NT2/D1 (cell line): ENCODE results near the gene PELI2.
A peak's percentile ranks its signal among the peaks of the same experiment; 100 is the strongest.

Source experiments
- DNase-seq: peaks from one replicate; pipeline ENCODE4 v3.0.0-alpha.2; 2011; ENCODE audit warnings: low read depth, low spot score
- H3K27me3 ChIP-seq: 2 replicates; pipeline ENCODE4 v1.6.0; 2011; ENCODE audit warnings: mild to moderate bottlenecking; ENCODE audit not compliant: insufficient read length, insufficient read depth
- H3K36me3 ChIP-seq: 2 replicates; pipeline ENCODE4 v1.6.1; 2011; ENCODE audit warnings: mild to moderate bottlenecking, low read length, mixed read lengths; ENCODE audit not compliant: insufficient read depth, insufficient read length
- H3K4me1 ChIP-seq: 2 replicates; pipeline ENCODE4 v1.5.1; 2011; ENCODE audit not compliant: insufficient read depth, insufficient read length
- H3K4me3 ChIP-seq: 2 replicates; pipeline ENCODE4 v1.5.1; 2011; ENCODE audit warnings: low read depth; ENCODE audit not compliant: insufficient read length
- H3K9ac ChIP-seq: 2 replicates; pipeline ENCODE4 v1.6.0; 2011; ENCODE audit warnings: low read depth; ENCODE audit not compliant: insufficient read length
- H3K9me3 ChIP-seq: 2 replicates; pipeline ENCODE4 v1.5.1; 2011; ENCODE audit warnings: mild to moderate bottlenecking, low read length; ENCODE audit not compliant: insufficient read depth
- SUZ12 ChIP-seq: IDR thresholded peaks from 2 replicates; pipeline ENCODE4 v1.6.1; 2011; ENCODE audit not compliant: insufficient read length, insufficient read depth; ENCODE audit errors: extremely low read depth
- YY1 ChIP-seq: IDR thresholded peaks from 2 replicates; pipeline ENCODE4 v1.6.1; 2011; ENCODE audit not compliant: insufficient read length, insufficient read depth
- ZNF274 ChIP-seq: IDR thresholded peaks from 2 replicates; pipeline ENCODE4 v1.6.1; 2011; ENCODE audit warnings: mild to moderate bottlenecking, low read depth, low read length

PELI2 gene, protein sequence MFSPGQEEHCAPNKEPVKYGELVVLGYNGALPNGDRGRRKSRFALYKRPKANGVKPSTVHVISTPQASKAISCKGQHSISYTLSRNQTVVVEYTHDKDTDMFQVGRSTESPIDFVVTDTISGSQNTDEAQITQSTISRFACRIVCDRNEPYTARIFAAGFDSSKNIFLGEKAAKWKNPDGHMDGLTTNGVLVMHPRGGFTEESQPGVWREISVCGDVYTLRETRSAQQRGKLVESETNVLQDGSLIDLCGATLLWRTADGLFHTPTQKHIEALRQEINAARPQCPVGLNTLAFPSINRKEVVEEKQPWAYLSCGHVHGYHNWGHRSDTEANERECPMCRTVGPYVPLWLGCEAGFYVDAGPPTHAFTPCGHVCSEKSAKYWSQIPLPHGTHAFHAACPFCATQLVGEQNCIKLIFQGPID

DNA sequence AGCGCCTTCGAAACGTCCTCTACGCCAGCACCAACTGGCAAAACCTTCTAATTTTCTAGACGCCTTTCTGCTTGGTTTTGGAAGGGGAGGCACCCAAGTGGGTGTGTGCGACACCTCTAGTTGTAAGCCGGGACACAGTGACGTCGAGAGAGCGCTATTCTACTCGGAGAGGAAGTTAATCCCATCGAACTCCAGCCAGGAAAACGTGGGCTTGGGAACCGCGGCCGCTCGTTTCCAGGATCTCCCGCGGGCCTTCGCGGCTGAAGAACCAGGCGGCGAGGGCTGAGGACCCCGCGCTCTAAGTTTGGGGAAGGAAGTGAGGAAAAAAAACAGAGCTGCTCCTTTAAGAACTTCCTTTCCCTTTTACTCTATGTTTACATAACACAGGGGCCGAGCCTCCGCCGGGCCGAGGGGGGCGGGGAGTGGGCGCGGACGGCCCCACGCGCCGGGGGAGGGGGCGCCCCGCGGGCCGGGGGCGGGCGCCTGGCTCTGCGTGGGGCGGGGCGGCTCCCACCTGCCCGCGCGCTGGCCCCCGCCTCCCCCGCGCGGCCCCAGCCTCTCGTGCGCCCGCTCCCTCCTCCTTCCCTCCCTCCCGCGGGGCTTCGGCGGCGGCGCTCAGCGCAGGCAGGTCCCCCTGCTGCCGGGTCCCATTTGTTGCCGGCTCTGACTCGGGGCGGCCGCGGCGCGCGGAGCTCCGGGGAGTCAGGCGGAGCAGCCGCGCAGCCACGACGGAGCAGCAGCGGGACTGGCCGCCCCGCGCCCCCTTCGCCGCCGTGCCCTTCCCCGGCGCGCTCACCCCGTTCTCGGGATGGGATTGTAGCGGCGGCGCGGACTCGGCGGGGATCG is at the start of gene PELI2:
TSS of gene PELI2 (plus strand) at position 647 of the 846 bp plus-strand sequence. CDS start 250 bp downstream, outside the sequence.
- H3K4me3 ChIP-seq, result peak within 1 kb of the TSS; percentile 61
- H3K9ac ChIP-seq, result peak within 1 kb of the TSS; percentile 81
- TF ChIP-seq SUZ12 (no peak), YY1 (no peak), ZNF274 (no peak)
- no peaks in the 10 kb centered on the region for H3K4me1 ChIP-seq
- DNase-seq, result no peak
- no peaks in the 10 kb centered on the region for H3K9me3 ChIP-seq
- H3K36me3 ChIP-seq, result no peaks in the 10 kb centered on the region
- peaks cover 27% of the 10 kb centered on the region for H3K27me3 ChIP-seq

DNA sequence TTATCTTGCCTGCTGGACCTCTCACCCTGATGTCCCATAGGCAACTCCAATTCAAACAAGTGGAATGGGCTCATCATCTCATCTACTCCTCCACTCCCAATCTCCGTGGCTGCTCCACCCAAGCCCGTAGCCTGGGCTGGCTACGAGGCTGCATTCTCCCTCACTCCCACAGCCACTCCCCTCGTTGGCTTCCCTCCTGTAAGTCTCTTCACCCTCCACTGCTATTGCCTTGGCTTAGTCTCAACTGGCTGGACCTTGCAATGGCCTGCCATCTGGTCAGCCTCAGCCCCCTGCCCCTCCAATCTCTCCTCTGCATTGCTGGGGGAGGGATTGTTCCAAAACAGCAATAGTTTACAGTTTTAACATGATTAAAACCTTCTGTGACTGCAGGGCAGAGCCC is 44.4 kb upstream of the PELI2 start:
- TF ChIP-seq YY1 (no peak), SUZ12 (no peak), ZNF274 (no peak)
- Histone ChIP-seq H3K4me3 (no peak overlapping the region), H3K27me3 (no peaks in the 10 kb centered on the region), H3K9ac (no peak overlapping the region), H3K4me1 (no peaks in the 10 kb centered on the region), H3K36me3 (no peaks in the 10 kb centered on the region), H3K9me3 (no peaks in the 10 kb centered on the region)
- no peak for DNase-seq

DNA sequence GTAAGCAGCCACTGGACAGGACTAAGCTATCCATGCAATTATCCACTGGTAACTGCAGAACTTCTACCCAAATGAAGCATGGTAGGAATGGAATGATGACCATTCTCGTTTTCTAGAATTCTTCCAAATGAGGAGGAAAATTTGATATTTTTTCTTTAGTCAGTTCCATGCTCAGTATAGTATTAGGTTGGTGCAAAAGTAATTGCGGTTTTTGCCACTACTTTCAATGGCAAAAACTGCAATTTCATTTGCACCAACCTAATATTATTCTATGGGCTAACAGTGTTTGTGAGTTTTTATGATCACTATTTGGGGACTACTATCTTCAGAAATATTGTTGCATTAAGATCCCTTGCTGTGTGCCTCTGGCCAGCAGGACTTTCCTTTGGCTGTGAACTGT is 42.9 kb upstream of the PELI2 start:
- Histone ChIP-seq H3K36me3 (no peaks in the 10 kb centered on the region), H3K9ac (no peak overlapping the region), H3K4me3 (no peak overlapping the region), H3K9me3 (no peaks in the 10 kb centered on the region), H3K4me1 (no peaks in the 10 kb centered on the region), H3K27me3 (no peaks in the 10 kb centered on the region)
- TF ChIP-seq YY1 (no peak), SUZ12 (no peak), ZNF274 (no peak)
- DNase-seq, result no peak

DNA sequence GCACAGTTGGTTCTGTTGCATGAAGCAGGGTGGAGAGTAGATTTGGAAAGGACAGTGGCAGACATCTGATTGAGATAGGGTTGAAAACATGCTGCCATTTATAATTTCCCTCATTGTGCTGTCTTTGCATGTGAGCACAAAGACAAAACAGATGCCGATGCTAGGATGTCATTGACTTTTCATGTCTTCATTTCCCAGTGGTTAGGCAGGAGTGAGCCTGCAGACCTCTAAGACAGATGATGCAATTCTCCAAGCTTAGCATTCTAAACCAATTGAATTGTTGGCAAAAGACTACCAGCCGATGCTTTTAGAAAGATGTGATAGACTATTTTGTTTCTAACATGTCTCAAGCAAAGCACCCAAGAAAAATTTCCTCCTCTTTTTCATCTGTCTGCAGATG is 37.1 kb upstream of the PELI2 start:
- DNase-seq, result no peak
- H3K4me1 ChIP-seq, result no peaks in the 10 kb centered on the region
- no peak for TF ChIP-seq YY1
- no peak for TF ChIP-seq SUZ12
- no peak for TF ChIP-seq ZNF274
- H3K9me3 ChIP-seq, result no peaks in the 10 kb centered on the region
- H3K4me3 ChIP-seq, result no peak overlapping the region
- no peaks in the 10 kb centered on the region for H3K27me3 ChIP-seq
- no peak overlapping the region for H3K9ac ChIP-seq
- no peaks in the 10 kb centered on the region for H3K36me3 ChIP-seq

DNA sequence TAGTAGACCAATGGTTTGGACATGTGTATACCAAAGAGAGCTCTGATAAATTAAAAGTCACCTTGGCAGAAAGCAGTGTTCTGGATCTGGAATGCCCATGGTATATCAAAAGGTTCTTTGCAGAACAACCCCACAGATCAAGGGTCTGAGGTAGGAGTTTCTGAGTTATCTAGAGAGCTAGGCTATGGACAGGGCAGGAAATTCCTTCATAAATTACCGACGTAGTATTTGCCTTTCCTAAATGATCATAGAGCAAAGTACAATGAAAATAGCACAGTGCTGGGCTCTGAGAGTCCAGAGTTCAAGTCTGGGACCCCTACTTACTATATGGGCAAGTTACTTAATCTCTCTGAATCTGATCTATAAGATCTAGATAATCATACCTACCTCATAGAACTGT is 35.3 kb upstream of the PELI2 start:
- H3K36me3 ChIP-seq, result no peaks in the 10 kb centered on the region
- DNase-seq, result no peak
- H3K4me3 ChIP-seq, result no peak overlapping the region
- H3K4me1 ChIP-seq, result no peaks in the 10 kb centered on the region
- H3K27me3 ChIP-seq, result no peaks in the 10 kb centered on the region
- H3K9ac ChIP-seq, result no peak overlapping the region
- TF ChIP-seq YY1, result no peak
- no peak for TF ChIP-seq ZNF274
- no peak for TF ChIP-seq SUZ12
- H3K9me3 ChIP-seq, result no peaks in the 10 kb centered on the region

DNA sequence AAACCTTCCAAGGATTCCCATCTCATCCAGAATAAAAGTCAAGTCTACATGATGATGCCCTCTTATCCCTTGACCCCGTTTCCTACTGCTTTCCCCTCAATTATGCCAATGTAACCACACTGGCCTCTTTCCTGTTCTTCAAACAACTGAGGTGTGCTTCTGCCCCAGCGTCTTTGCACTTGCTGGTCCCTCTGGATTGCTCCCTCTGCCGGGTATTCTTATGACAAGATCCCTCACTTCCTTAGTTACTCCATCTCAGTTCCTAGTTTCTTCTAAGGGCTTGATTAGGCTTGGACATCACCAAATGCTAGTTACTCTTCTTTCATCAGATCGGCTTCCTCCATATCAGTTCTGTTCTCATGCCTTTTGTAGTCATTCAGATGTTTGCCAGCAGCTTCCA is 32.7 kb upstream of the PELI2 start:
- Histone ChIP-seq H3K4me3 (no peak overlapping the region), H3K27me3 (no peaks in the 10 kb centered on the region), H3K9ac (no peak overlapping the region), H3K4me1 (no peaks in the 10 kb centered on the region), H3K36me3 (no peaks in the 10 kb centered on the region), H3K9me3 (no peaks in the 10 kb centered on the region)
- no peak for DNase-seq
- no peak for TF ChIP-seq SUZ12
- no peak for TF ChIP-seq ZNF274

DNA sequence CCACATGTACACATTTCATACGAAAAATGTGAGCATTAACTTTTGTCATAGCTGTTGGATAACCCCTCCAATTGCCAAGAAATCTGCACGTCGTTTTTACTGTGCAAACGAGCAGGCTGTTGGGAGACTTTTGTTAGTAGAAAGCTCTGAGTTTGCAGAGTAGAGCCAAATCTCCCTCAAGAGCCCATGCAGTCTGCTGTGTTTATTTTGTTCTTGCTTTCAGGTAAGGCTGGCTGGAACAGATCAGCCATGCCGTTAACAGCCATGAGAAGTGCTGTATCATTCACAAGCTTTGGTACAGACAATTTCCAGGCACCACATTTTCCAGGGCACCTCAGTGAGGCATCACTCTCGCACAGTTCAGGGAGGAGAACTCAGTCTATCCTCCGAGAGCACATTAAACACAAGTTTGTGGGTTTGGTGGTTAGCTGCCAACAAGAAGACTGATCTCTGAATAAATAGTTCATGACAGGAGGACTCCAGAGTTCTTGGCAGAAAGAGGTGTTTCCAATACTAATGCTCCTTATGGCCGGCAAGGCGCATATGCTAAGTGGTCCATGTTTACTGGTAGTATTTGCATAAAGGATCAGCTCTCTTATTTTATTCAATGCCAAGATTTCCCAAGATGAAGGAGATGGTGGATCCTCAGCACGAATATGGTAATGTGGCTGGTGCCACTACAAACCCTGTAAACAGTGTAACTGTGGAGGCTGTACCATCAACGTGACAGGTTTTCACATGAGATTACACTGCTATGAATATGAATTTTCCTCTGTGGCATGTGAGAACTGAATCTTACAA is 30.3 kb upstream of the PELI2 start:
- Histone ChIP-seq H3K4me3 (no peak overlapping the region), H3K9ac (no peak overlapping the region), H3K9me3 (no peaks in the 10 kb centered on the region), H3K36me3 (no peaks in the 10 kb centered on the region), H3K27me3 (no peaks in the 10 kb centered on the region), H3K4me1 (no peaks in the 10 kb centered on the region)
- TF ChIP-seq ZNF274, result no peak
- no peak for TF ChIP-seq YY1
- no peak for TF ChIP-seq SUZ12
- DNase-seq, result no peak
